Mesenchymal stem cell (in vitro differentiated cells and primary cell): ENCODE measurements around the gene GPSM1.

Experiments
- DNase-seq: peaks from one replicate; pipeline ENCODE4 v3.0.0-alpha.2; 2013
- H2AFZ ChIP-seq: one replicate; pipeline ENCODE4 v1.6.1; 2013; ENCODE audit warnings: low read depth, mild to moderate bottlenecking, control low read depth, inconsistent platforms, low read length, moderate library complexity
- H2AK5ac ChIP-seq: 2 replicates; pipeline ENCODE4 v1.6.1; 2013; ENCODE audit warnings: low read length, moderate library complexity, mild to moderate bottlenecking, inconsistent platforms; ENCODE audit not compliant: severe bottlenecking
- H2BK120ac ChIP-seq: one replicate; pipeline ENCODE4 v1.6.1; 2013; ENCODE audit warnings: low read depth, mild to moderate bottlenecking, inconsistent platforms, low read length, moderate library complexity
- H2BK12ac ChIP-seq, 2 experiments: one replicate each; pipeline ENCODE4 v1.6.1; 2013; ENCODE audit warnings: inconsistent platforms in 2 of 2, low read length in 2 of 2, mild to moderate bottlenecking in 2 of 2, moderate library complexity in 2 of 2, control low read depth in 1 of 2
- H2BK15ac ChIP-seq: one replicate; pipeline ENCODE4 v1.6.1; 2013; ENCODE audit warnings: mild to moderate bottlenecking, low read depth, inconsistent platforms; ENCODE audit not compliant: poor library complexity, severe bottlenecking
- H2BK5ac ChIP-seq: 2 replicates; pipeline ENCODE4 v1.6.1; 2013; ENCODE audit warnings: low read depth, mild to moderate bottlenecking, low read length, control low read depth, inconsistent platforms; ENCODE audit not compliant: poor library complexity, severe bottlenecking
- H3K14ac ChIP-seq, 2 experiments: one replicate each; pipeline ENCODE4 v1.6.1; 2013; ENCODE audit warnings: inconsistent platforms in 2 of 2, low read length in 2 of 2, control low read depth in 1 of 2, mild to moderate bottlenecking in 1 of 2, moderate library complexity in 1 of 2
- H3K18ac ChIP-seq, 2 experiments: one replicate each; pipeline ENCODE4 v1.6.1; 2013; ENCODE audit warnings: inconsistent platforms in 2 of 2, low read length in 2 of 2, control low read depth in 1 of 2, low read depth in 1 of 2, mild to moderate bottlenecking in 1 of 2
- H3K23ac ChIP-seq, 2 experiments: one replicate each; pipeline ENCODE4 v1.6.1; 2013; ENCODE audit warnings: inconsistent platforms in 2 of 2, low read length in 2 of 2, mild to moderate bottlenecking in 2 of 2, moderate library complexity in 2 of 2, control low read depth in 1 of 2
- H3K27ac ChIP-seq: 2 replicates; pipeline ENCODE4 v1.5.1; 2013; ENCODE audit warnings: mild to moderate bottlenecking, moderate library complexity, low read length, control low read depth, inconsistent platforms; ENCODE audit not compliant: poor library complexity, severe bottlenecking
- H3K27me3 ChIP-seq, 2 experiments: 2 replicates each; pipeline versions ENCODE4 v1.6.1 to v1.7.0; 2013; ENCODE audit warnings: low read length in 2 of 2, mild to moderate bottlenecking in 2 of 2, moderate library complexity in 2 of 2, control low read depth in 1 of 2, inconsistent platforms in 1 of 2; ENCODE audit not compliant: control insufficient read depth in 1 of 2, insufficient read depth in 1 of 2
- H3K36me3 ChIP-seq, 2 experiments: 2 replicates each; pipeline versions ENCODE4 v1.6.1 to v1.7.0; 2013; ENCODE audit warnings: low read length in 2 of 2, control low read depth in 1 of 2, inconsistent platforms in 1 of 2, low read depth in 1 of 2, mild to moderate bottlenecking in 1 of 2; ENCODE audit not compliant: insufficient read depth in 2 of 2, control insufficient read depth in 1 of 2
- H3K4ac ChIP-seq, 2 experiments: one replicate each; pipeline ENCODE4 v1.6.1; 2013; ENCODE audit warnings: inconsistent platforms in 2 of 2, low read length in 2 of 2, mild to moderate bottlenecking in 2 of 2, moderate library complexity in 2 of 2, control low read depth in 1 of 2, low read depth in 1 of 2
- H3K4me1 ChIP-seq: 2 replicates; pipeline ENCODE4 v1.6.1; 2013; ENCODE audit warnings: low read depth, low read length, control low read depth; ENCODE audit not compliant: control insufficient read depth, insufficient read depth
- H3K4me2 ChIP-seq: 2 replicates; pipeline ENCODE4 v1.6.1; 2013; ENCODE audit warnings: low read length, mild to moderate bottlenecking, inconsistent platforms; ENCODE audit not compliant: poor library complexity, severe bottlenecking
- H3K4me3 ChIP-seq, 2 experiments: 2 replicates each; pipeline versions ENCODE4 v1.5.1 to v1.7.0; 2013; ENCODE audit warnings: low read length in 2 of 2, mild to moderate bottlenecking in 2 of 2, control low read depth in 1 of 2, low read depth in 1 of 2; ENCODE audit not compliant: insufficient read depth in 1 of 2
- H3K79me1 ChIP-seq: replicated peaks from 2 replicates; pipeline ENCODE4 v1.6.1; 2013; ENCODE audit warnings: mild to moderate bottlenecking, control low read depth, low read length, inconsistent platforms; ENCODE audit not compliant: poor library complexity, severe bottlenecking
- H3K9ac ChIP-seq: 2 replicates; pipeline ENCODE4 v1.7.0; 2013; ENCODE audit warnings: mild to moderate bottlenecking, low read length, moderate library complexity
- H3K9me3 ChIP-seq: 2 replicates; pipeline ENCODE4 v1.7.0; 2013; ENCODE audit warnings: mild to moderate bottlenecking, low read length; ENCODE audit not compliant: control insufficient read depth
- H4K8ac ChIP-seq: one replicate; pipeline ENCODE4 v1.6.1; 2013; ENCODE audit warnings: inconsistent platforms, mild to moderate bottlenecking, low read length, moderate library complexity
- H4K91ac ChIP-seq: one replicate; pipeline ENCODE4 v1.6.1; 2013; ENCODE audit warnings: mild to moderate bottlenecking, low read length, inconsistent platforms
- WGBS: methylation state at CpG from one replicate; pipeline ENCODE4 v1.1.7; 2013; ENCODE audit warnings: mixed read lengths; 5-methylcytosine and 5-hydroxymethylcytosine counted together

GPSM1 gene

DNA sequence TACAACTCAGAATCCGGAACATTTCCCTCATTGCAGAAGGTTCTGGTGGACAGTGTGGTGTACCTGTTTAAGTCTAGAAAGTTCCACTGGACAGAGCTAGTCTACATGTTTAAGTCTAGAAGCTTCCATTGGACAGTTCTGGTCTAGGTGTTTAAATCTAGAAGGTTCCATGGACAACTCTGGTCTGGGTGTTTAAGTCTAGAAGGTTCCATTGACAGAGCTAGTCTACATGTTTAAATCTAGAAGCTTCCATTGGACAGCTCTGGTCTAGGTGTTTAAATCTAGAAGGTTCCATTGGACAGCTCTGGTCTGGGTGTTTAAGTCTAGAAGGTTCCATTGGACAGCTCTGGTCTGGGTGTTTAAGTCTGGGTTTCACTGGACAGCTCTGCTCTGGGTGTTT, 48.4 kb upstream of the GPSM1 start:
- Histone ChIP-seq H3K4me2 (no peak overlapping the region), H2BK5ac (no peak overlapping the region), H2BK120ac (no peak overlapping the region), H2AFZ (no peak overlapping the region), H2AK5ac (no peak overlapping the region), H3K4me1 (peaks cover 7% of the 10 kb centered on the region), H3K18ac (no peak overlapping the region), H2BK12ac (no peak overlapping the region), H3K4ac (no peak overlapping the region), H4K8ac (no peak overlapping the region), H3K9me3 (peaks cover 15% of the 10 kb centered on the region), H2BK15ac (no peak overlapping the region), H3K27ac (no peak overlapping the region), H4K91ac (no peak overlapping the region), H3K79me1 (no peaks in the 10 kb centered on the region), H3K4me3 (no peak overlapping the region), H3K14ac (no peak overlapping the region), H3K27me3 (peaks cover 49 to 73% of the 10 kb centered on the region in 2 experiments), H3K23ac (no peak overlapping the region), H3K9ac (no peak overlapping the region), H3K36me3 (peaks cover 0 to 4% of the 10 kb centered on the region in 2 experiments)
- DNase-seq: no peak
- 91% methylated on average over 1 of the region's 1 CpG for WGBS

DNA sequence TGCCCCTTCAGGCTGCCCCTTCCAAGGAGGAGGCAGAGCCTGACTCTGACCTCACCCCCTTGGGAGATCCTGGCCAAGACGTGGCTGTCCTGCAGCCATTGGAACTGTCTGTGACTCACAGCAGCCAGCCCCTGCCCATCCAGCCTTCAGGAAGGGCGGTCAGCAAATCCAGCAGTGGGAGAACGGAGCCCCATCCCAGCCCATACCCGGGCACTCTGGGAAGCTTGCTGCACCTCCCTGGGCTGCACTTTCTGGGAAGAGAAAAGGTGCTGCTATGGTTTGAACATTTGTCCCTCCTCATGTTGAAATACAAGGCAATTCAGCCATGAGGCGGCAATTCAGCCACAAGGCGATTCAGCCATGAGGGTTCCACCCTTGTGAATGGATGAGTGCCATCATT, 47.9 kb upstream of the GPSM1 start:
- Histone ChIP-seq H3K4ac (no peak overlapping the region), H3K23ac (no peak overlapping the region), H3K79me1 (no peaks in the 10 kb centered on the region), H3K14ac (no peak overlapping the region), H3K36me3 (peaks cover 0 to 4% of the 10 kb centered on the region in 2 experiments), H3K4me3 (no peak overlapping the region), H2BK120ac (no peak overlapping the region), H2BK12ac (no peak overlapping the region), H3K27ac (no peak overlapping the region), H2BK15ac (no peak overlapping the region), H3K9me3 (peaks cover 15% of the 10 kb centered on the region), H2BK5ac (no peak overlapping the region), H3K4me1 (peaks cover 7% of the 10 kb centered on the region), H3K27me3 (peaks cover 43 to 67% of the 10 kb centered on the region in 2 experiments), H2AFZ (no peak overlapping the region), H3K18ac (no peak overlapping the region), H2AK5ac (no peak overlapping the region), H4K91ac (no peak overlapping the region), H4K8ac (no peak overlapping the region), H3K4me2 (no peak overlapping the region), H3K9ac (no peak overlapping the region)
- WGBS: 85% methylated on average over 6 of the region's 6 CpGs
- DNase-seq: no peak

DNA sequence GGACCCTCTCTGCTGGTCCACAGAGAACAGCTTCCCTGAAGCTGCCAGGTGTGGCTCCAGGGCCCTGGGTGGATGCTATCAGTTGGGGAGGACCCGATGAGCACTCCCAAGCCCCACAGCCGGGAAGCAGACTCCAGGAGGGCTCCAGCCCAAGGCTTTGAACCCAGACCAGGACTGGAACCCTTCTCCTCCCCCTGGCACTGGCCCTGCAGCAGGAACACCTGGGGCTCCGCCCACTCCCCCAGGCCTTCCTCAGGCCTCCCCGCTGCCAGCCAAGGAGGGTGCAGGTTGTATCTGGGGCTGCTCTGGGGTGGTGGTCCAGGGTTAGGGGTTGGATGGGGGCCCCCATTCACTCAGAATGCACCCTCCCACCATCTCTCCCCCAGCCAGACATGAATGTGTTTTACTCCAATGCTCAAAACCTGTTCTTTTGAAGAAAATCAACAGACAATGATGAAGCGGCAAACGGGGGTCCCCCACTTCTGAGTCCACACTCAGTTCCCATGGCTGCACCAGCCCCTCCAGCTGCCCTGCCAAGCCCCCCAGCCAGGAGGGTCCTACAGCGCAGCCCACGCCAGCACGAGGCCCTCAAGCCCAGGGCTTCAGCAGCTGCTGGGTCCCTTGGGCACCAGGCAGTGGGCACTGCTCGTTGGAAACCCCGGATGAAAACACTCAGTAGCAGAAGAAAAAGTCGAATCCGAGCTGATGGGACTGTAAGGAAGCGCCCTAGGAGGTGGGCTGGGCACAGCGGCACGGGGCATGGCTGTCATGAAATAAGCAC, 46.6 kb upstream of the GPSM1 start:
- Histone ChIP-seq H4K91ac (no peak overlapping the region), H3K4me1 (peaks cover 5% of the 10 kb centered on the region), H3K27ac (no peak overlapping the region), H3K4me2 (no peak overlapping the region), H3K27me3 (peaks cover 31 to 62% of the 10 kb centered on the region in 2 experiments), H2AFZ (no peak overlapping the region), H3K23ac (no peak overlapping the region), H3K9ac (no peak overlapping the region), H2AK5ac (no peak overlapping the region), H3K14ac (peak overlapping the region in 1 of 2 experiments; percentile 23), H3K9me3 (peaks cover 15% of the 10 kb centered on the region), H3K4me3 (no peak overlapping the region), H3K18ac (no peak overlapping the region), H4K8ac (no peak overlapping the region), H2BK5ac (no peak overlapping the region), H3K79me1 (no peaks in the 10 kb centered on the region), H2BK12ac (no peak overlapping the region), H3K4ac (no peak overlapping the region), H2BK120ac (no peak overlapping the region), H2BK15ac (no peak overlapping the region), H3K36me3 (no peaks in the 10 kb centered on the region)
- WGBS: 88% methylated on average over 16 of the region's 16 CpGs
- DNase-seq: no peak

DNA sequence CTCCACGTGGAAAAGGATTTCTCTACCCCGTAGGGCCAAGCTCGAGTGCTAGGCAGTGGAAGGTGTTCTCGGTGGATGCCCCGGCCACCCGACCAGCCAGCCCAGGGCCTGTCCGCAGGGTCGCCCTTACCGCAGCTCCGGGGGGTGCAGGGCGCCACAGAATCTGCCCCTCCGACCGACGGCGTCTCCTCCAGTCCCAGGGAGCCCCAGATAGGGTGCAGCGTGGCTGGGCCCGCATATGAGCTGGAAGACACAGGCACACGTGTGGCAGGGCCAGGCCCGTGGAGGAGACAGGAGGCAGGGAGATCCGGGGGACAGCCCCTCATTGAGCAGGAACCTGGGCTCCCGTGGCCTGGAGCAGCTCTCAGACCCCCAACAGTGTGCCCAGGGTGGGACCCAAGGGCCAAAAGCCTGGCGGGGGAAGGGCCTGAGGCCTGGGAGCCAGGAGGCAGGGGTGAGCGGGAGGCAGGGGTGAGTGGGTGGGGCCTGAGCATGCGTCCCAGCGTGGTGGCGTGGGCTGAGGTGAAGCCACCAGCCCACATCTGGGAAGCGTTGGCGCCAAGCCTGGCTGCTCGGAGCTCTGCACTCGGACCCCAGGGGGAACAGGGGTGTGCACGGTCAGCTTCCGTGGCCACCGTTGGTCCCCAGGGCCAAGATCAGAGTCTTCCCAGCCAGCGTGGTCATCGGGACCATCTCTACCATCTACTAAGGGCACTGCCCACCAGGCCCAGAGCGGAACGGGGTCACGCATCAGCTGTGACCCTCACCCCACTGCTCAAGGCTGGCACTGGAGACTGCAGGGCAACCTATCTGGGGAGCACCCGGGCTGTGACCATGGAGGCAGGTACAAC, 45.7 kb upstream of the GPSM1 start:
- Histone ChIP-seq H3K4me3 (no peak overlapping the region), H2BK15ac (no peak overlapping the region), H2BK12ac (no peak overlapping the region), H2BK5ac (no peak overlapping the region), H3K27me3 (peaks cover 22 to 62% of the 10 kb centered on the region in 2 experiments), H3K9ac (no peak overlapping the region), H3K18ac (no peak overlapping the region), H4K8ac (no peak overlapping the region), H2AFZ (no peak overlapping the region), H3K27ac (no peak overlapping the region), H3K23ac (no peak overlapping the region), H3K4me1 (peaks cover 5% of the 10 kb centered on the region), H3K4me2 (no peak overlapping the region), H2BK120ac (no peak overlapping the region), H3K79me1 (no peaks in the 10 kb centered on the region), H4K91ac (peak overlapping the region; percentile 78), H2AK5ac (no peak overlapping the region), H3K9me3 (peaks cover 15% of the 10 kb centered on the region), H3K14ac (no peak overlapping the region), H3K4ac (no peak overlapping the region), H3K36me3 (no peaks in the 10 kb centered on the region)
- no peak for DNase-seq
- WGBS: 91% methylated on average over 34 of the region's 39 CpGs
